Stimulated activated CD4-positive, alpha-beta T cell treated with anti-CD3 and anti-CD28 coated beads, Interleukin-4, amount 100 ng/mL, for 1 hour (primary cell): ENCODE measurements around the gene BMP8A.
A peak's percentile ranks its signal among the peaks of the same experiment; 100 is the strongest.
"Not testable (repeated sequence)": the region's sequence is repeated elsewhere in the genome, so short reads cannot be mapped to it uniquely, and the experiment has no call there.

ENCODE experiments used
- DNase-seq: peaks from one replicate; pipeline ENCODE4 v3.0.0-alpha.2; 2020

BMP8A gene, protein sequence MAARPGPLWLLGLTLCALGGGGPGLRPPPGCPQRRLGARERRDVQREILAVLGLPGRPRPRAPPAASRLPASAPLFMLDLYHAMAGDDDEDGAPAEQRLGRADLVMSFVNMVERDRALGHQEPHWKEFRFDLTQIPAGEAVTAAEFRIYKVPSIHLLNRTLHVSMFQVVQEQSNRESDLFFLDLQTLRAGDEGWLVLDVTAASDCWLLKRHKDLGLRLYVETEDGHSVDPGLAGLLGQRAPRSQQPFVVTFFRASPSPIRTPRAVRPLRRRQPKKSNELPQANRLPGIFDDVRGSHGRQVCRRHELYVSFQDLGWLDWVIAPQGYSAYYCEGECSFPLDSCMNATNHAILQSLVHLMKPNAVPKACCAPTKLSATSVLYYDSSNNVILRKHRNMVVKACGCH

DNA sequence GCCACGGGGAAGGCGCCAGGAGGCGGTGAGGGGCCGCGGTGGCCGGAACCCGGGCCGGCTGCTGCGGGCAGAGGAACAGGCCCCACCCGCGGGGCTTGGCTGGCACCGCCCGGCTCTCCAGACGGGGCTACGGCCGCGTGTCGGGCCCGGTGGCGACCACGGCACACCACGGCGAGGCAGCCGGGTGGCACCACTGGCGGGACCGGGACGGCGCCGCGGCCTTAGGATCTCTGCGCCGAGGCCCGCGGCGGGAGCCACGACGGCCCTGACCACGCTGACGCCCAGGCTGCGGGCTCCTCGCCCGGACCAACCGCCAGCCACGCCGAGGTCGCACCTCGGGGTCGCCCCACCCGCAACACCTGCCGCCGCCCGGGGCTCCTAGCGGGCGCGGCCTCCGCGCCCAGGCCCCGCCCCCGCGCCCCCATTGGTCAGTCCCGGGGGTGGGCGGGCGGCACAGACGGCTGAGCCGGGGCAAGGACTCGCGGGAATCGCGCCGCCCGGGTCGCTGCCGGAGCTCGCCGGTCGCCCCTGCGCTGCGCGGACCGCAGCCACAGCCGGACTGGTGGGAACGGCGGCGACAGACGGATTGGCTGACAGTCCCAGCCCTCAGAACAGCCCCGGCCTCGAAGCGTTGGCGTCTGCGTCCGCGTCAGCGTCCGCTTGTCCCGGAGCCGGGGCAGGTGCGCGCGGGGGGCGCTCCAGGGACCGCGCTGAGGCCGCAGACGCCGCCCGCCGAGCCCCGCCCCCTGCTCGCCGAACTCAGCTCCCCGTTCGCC lies at the start of gene BMP8A:
Gene BMP8A, plus strand, starts transcription at position 491 of the 776 bp plus-strand sequence. CDS start 356 bp downstream, outside the sequence.
- DNase-seq: peak; percentile 72

DNA sequence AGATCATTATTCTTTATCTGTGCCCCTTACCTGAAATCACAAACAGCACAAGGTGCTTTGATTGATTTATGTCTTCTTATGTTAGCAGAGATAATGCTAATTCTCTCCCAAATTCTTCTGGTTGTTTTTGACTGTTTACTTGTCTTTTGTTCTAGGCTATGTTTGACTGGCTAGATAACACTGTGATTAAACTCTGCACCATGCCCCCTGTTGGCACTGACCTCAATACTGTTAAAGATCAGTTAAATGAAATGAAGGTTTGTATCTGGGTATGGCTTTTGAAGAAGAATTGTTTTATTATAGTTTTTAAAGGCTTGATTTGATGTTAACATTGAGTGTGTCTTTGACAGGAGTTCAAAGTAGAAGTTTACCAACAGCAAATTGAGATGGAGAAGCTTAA lies 49.6 kb upstream of the BMP8A start:
- DNase-seq: no peak

DNA sequence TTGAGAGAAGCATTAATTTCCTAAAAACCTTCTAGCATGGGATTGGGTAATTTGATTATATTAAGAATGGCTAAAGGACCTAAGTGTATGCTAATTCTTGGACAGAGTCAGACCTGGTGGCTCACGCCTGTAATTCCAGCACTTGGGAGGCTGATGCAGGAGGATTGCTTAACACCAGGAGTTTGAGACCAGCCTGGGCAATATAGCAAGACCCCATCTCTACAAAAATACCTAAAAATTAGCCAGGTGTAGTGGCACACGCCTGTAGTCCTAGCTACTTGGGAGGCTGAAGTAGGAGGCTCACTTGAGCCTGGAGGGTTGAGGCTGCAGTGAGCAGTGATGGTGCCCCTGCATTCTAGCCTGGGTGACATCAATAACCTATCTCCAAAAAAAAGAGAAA lies 45.9 kb upstream of the BMP8A start:
- DNase-seq: no peak

DNA sequence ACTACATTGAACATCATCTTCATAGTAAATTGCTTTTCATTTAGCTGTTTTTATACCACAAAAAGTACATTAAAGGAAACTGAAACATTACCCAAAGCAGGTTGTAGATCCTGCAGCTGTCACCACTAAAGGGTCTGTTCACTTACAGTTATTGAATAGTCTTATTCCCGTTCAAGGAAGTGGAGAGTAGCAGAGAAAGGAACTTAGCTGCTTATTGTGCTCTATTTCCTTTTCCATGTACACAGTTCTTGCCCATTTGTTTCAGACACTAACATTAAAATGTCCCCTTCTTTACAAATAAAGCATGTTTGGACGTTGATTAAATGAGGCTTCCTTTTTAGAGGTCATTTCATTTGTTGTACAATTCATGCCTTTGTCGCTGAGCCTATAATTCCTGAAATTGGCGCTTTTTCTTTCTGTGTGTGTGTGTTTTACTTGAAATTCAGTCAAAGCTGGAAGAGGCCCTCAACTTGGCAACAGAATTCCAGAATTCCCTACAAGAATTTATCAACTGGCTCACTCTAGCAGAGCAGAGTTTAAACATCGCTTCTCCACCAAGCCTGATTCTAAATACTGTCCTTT lies 44.4 kb upstream of the BMP8A start:
- DNase-seq: no peak

DNA sequence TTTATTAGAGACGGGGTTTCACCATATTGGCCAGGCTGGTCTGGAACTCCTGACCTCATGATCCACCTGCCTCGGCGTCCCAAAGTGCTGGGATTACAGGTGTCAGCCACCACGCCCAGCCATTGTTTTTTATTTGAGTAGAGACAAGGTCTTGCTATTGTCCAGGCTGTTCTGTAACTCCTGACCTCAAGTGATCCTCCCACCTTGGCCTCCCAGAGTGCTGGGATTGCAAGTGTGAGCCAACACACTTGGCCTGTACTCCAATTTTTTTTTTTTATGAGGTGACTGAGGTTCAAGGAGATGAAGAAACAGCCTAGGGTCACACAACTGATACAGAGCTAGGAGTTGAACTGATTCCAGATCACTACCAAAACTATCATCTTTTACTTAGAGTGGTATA lies 41.4 kb upstream of the BMP8A start:
- DNase-seq: not testable (repeated sequence)

DNA sequence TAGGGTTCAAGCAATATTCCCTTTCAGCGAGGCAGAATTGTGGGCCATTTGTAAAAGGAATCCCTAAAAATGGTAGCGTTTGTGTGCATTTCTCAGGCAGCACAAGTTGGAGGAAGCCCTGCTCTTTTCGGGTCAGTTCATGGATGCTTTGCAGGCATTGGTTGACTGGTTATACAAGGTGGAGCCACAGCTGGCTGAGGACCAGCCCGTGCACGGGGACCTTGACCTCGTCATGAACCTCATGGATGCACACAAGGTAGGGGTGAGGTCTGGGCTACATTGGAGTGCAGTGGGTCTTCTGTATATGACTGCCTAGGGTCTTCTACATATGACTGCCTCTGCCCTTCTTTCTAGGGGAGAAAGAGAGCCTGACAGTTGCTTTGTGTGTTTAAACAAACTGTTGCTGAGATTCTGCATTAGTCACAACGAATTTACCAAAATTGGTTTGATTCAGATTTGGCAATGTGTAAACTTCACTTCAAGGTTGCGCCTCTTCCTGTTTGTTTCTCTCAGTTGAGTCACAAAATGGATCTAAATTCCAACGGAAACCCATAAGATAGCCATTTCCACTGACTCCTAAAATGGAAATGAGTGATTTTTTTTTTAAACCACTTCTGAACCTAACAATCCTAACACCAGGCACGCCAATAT lies 40.4 kb upstream of the BMP8A start:
- no peak for DNase-seq

DNA sequence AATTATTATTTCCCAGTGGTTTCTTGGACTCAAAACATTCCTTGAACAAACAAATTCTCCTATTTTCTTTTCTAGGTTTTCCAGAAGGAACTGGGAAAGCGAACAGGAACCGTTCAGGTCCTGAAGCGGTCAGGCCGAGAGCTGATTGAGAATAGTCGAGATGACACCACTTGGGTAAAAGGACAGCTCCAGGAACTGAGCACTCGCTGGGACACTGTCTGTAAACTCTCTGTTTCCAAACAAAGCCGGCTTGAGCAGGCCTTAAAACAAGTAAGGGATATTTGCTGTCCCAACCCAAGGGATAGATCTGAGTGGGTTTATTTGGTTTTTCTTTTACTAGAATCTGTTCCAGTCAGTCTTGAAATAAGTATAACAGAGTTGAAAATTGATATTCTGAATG lies 39.4 kb upstream of the BMP8A start:
- no peak for DNase-seq

DNA sequence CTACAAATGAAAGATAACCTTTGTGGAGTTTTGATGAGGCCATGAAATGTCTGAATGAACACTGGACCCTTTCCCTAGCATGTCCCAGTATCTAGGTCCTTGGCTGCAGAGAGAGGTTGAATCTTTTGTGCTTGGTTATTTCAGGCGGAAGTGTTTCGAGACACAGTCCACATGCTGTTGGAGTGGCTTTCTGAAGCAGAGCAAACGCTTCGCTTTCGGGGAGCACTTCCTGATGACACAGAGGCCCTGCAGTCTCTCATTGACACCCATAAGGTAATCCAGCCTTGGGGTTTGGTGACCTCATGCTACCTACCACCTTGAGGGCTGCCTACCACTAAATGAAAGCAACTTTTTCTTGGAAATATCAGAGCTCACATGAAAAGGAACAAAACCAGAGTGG lies 38.9 kb upstream of the BMP8A start:
- no peak for DNase-seq

DNA sequence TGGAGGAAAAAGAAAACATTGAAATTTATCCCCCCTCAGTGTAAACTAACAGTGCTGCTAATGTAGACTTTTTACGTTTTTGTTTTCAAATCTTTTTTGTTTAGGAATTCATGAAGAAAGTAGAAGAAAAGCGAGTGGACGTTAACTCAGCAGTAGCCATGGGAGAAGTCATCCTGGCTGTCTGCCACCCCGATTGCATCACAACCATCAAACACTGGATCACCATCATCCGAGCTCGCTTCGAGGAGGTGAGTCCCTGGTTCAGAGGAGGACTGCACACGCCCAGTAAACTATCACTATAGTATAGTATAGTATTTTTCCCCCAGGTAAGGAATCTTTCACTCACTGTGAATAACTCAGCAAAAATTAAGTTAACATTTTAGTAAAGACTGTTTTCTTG lies 37.8 kb upstream of the BMP8A start:
- no peak for DNase-seq

DNA sequence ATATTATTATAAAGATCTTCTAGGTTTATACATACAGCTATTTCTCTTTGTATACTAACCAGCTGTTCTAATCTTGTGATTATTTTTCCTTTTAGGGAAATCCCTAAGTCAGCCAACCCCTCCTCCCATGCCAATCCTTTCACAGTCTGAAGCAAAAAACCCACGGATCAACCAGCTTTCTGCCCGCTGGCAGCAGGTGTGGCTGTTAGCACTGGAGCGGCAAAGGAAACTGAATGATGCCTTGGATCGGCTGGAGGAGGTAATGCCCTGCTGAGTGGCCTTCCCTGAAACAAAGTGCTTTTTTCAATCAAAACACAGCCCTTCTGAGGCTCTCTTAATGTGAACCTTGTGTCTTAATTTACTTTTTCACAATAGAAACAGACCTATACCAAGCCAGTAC lies 32.4 kb upstream of the BMP8A start:
- DNase-seq: no peak

DNA sequence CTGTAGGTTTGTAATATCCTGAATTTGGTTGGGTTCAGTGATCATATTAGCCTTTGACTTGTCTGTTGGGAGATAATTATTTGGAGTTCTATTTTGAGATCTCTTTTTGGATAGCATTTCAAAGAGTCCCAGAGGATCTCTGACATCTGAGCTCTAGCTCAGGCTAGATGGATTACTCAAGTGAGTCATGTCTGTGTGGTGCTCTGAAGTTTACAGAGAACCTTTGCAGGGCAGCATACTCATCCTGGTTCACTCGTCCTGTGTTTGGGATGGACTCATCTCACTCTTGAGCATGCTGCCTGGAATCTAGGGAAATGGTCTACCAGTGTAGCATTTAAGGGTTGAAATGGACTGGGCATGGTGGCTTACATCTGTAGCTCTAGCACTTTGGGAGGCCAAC lies 29.4 kb upstream of the BMP8A start:
- no peak for DNase-seq

DNA sequence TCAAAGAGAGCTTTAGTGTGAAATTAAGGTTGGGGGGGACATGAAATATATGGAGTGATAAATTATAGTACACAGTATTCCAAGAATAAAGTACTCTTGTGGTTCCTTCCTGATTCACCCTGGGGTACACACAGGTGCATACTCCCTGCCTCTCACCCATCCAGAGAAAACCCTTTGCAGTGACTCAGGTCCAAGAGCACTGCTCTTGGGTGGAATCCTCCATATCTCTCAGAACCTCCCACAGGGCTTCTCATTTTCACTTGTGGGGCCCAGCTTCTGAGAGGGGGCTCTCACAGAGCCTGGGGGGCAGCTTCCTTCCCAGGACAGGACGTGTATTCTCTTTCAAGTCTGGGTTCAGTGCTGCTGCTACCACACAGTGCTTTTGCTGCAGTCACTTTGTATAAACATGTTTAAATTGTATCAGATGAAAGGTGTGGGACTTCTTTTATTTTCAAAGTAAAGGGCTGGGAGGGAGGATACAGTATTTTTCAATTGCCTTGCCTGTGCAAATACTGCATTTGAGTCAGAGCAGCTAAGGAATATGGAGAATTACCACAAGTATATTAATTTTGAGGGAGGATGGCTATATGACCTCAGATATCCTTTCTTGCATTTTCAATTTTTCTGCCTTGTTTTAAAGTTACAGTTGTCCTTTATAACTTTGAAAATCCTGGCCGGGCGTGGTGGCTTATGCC lies 24.9 kb upstream of the BMP8A start:
- DNase-seq: no peak

DNA sequence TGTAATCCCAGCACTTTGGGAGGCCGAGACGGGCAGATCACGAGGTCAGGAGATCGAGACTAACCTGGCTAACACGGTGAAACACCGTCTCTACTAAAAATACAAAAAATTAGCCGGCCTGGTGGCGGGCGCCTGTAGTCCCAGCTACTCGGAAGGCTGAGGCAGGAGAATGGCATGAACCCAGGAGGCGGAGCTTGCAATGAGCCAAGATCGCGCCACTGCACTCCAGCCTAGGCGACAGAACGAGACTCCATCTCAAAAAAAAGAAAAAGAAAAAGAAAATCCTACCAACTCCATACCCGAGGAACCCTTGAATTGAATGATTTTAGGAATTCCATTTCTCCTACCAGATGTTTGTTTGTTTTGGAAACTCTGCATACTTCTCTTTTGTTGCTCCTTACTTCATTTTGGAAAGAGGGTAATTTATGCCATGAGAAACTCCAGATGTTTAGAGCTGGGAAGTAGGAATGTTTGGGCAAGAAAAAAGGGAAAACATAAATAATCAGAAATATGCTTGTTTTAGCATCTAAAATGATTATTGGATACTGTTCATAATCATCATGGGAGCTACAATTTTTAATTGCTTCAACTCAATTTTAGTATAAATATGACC lies 24.2 kb upstream of the BMP8A start:
- DNase-seq: not testable (repeated sequence)

DNA sequence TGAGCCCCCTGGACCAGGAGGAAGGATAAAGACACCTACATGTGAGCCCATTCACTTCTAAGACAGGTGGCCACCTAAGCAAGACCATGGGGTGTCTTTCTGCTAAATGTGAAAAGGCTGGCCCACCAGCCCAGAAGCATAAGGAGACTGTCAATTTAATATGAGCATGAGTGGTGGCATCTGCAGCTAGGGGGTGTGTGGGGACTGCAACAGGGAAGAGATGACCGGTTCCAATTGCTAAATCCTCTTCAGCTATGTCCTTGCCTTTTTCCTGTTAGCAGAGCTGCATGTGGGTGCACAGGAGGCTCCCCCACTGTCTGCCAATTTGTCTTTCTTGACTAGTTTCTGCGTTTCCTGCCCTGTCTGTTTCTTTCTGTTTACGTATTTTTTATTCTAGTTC lies 22.3 kb upstream of the BMP8A start:
- no peak for DNase-seq

DNA sequence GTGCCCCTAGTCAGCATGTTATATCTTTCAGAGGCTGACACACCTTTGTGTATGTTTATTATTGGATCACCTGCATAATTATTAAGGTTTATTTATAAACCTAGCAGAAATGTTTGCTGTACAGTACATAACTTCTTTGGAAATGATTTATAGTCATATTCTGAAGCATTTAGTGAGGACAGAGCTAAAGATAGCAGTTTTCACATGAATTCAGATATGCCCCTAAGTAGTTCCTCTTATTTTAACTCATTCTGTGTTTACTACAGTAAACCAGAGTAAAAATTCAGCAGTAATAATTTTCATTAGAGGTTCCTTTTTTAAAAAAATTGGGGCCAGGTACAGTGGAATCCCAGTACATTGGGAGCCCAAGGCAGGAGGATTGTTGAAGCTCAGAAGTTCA lies 21.4 kb upstream of the BMP8A start:
- no peak for DNase-seq

DNA sequence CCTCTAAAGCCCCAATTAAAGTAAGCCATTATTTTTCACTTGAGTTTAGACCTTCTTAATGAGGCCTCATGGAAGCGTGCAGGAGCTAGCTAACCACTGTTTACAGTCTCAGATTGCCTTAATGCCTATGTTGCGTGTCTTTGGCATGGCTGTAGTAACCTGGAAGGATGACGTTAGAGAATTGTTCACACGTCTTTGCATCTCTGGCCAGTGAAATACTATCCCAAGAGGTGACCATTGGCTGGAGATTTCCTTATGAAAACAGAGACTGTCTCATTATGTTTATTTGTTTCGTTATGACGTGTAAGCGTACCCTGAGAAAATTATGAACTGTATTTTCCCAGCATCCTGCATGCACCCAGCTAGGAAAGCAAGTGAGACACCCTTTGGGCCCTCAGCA lies 18.6 kb upstream of the BMP8A start:
- no peak for DNase-seq

DNA sequence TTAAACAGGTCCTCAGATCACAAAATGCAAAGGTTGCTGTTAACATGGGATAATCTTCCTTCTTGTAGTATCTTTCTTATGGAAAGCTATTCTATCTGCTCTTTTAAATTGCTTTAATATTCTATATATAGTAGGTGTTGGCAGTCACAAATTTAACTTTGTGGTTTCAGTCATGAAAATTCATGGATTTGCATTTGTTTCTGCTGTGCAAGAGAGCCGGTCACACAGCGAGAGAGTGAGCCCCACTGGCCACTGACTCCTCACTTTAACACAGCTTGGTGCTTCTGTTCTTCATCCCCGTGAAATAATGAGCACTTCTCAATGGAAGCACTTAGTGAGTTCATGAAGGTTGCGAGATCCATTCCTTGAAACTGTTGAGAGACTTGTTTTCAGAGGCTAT lies 18.1 kb upstream of the BMP8A start:
- no peak for DNase-seq

DNA sequence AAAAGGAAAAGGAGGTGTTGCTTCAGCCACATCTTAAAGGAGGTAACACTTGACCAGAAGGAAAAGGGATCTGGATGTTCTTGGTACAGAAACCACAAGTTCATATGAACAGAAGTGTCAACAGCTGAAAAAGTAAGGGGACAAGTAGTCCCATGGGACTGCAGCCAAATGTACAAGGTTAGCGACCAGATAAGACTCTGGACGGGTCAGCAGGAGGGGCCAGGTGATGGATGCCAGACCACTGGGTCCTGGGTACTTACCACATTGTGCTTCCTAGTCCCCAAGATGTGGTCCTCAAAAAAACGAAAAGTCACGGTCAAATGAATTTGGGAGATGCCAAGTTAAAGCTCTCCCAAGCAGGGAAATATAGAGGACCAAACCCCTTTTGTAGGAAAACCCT lies 16.6 kb upstream of the BMP8A start:
- DNase-seq: no peak

DNA sequence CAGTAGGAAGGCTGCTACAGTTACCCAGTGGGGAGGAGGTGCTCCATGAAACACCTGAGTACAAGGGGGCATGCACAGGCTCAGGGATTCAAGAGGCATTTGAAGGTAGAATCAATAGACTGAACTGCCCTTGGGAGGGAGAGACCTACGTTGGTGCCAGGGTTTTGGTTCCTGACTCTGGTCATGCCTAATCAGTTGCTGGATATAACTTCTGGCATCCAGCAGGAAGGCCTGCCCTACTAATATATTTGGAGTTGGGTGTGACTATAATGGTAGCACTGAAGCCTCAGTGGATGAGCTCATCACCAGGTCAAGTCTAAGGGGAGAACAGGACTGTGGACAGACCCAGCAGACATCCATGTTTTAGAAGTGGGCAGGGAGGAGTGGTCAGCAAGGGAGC lies 15.9 kb upstream of the BMP8A start:
- DNase-seq: not testable (repeated sequence)

DNA sequence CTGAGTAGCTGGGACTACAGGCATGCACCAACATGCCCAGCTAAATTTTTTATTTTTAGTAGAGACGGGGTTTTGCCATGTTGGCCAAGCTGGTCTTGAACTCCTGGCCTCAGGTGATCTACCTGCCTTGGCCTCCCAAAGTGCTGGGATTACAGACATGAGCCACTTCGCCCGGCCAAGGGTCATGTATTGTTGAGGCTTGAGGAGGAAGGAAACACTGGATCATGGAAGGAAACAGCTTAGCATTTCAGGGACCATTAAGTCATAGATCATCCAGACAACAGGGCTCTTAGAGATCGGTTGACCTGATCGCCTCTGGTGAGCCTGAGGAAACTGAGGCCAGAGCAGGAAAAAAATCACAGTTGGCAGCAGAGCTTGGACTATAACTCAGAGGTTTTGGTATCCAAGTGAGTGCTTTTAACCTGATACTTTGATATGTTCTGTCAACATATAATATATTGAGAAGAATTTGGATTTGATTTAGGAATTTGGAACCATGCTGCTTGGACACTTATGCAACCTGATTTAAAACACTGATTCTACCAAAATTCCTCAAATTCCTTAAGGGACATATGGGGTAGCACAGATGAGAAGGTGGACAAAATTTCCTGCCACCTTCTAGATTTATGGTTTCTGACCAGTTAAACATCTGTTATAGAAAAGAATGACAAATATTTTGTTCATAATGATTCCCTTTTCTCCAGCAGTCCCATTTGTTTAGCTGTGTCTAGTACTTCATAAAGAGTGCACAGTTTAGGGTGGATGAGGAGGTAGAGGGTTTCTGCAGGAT lies 13.1 kb upstream of the BMP8A start:
- no peak for DNase-seq

DNA sequence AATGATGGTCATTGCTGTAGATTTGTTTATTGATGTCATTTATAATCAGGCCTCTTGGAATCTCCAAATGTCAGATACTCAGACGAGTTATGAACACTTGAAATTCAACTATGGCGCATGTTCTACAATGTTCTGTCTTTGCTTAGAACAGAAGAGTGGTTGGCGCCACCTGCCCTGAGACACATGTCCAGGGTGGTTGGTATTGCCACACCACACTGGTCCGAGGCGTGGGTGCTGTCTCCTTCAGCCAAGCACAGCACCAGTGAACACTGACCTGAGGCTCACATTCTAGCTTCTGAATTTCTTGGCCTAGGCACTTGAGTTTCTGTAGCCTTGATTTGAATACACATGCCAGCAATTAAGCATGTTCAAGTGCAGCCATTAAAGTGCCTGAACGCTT lies 10.1 kb upstream of the BMP8A start:
- DNase-seq: no peak

DNA sequence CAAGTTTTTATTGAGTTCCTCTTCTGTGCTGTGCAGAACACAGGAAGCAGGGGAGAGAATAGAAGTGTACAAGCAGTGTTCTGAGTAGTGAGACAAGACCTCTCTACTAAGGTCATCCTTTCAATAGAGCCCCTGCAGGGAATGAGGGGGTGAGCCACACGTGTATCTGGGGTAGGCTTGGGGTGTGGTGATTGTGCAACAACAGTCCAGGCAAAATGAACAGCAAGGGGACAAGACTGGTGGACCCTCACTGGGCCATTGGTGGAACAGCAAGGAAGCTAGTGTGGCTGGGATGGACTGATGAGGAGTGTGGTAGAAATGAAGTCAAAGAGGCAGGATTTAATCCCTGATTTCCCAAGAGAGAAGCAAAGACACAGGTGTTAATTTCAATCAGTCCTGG lies 8.2 kb upstream of the BMP8A start:
- no peak for DNase-seq
